GM10248 (cell line): Measurements from ENCODE around the gene WDHD1.
"Not testable (repeated sequence)": the region's sequence is repeated elsewhere in the genome, so short reads cannot be mapped to it uniquely, and the experiment has no call there.

ENCODE experiments used
- CTCF ChIA-PET: fragments of 300-600 bp; sonication (Branson Sonifier 250); formaldehyde crosslinking; extraction: SDS; loops from one replicate; lab custom pipeline; 2021; ENCODE audit warnings: antibody characterized with exemption; lab: Yijun Ruan, JAX
- POLR2A ChIA-PET: fragments of 350-650 bp; sonication (Branson Sonifier 250); formaldehyde crosslinking; extraction: SDS; loops from one replicate; lab custom pipeline; 2020; ENCODE audit warnings: antibody characterized with exemption; lab: Yijun Ruan, JAX
- DNase-seq: peaks from one replicate; pipeline ENCODE4 v3.0.0; 2012; ENCODE audit errors: extremely low spot score
- CTCF ChIP-seq: IDR thresholded peaks from 2 replicates; pipeline ENCODE4 v1.5.1; 2012; ENCODE audit warnings: mild to moderate bottlenecking, low read depth; ENCODE audit errors: extremely low read depth, missing control alignments, control extremely low read depth

WDHD1 gene

GRCh38 chr14:54899573-54899972, 127.3 kb downstream of the WDHD1 start:
- POLR2A ChIA-PET, result interaction anchor here (1.2 kb wide), 1 partner anchor 18 kb away, joined by 3 read pairs; no protein-coding TSS in a partner anchor
- no peak for TF ChIP-seq CTCF
- CTCF ChIA-PET, result interaction anchor here (1.0 to 2.6 kb wide), 4 partner anchors 11 to 335 kb away, joined by 3 to 13 read pairs (median 4); no protein-coding TSS in a partner anchor
- no peak for DNase-seq

GRCh38 chr14:54897809-54898555, 128.9 kb downstream of the WDHD1 start:
- CTCF ChIA-PET, result interaction anchor here (1.4 to 2.6 kb wide), 2 partner anchors 9 to 93 kb away, joined by 5 to 13 read pairs; no protein-coding TSS in a partner anchor

GRCh38 chr14:54895683-54896082, 131.2 kb downstream of the WDHD1 start:
- ChIA-PET POLR2A (interaction anchor here (0.5 kb wide), 1 partner anchor 34 kb away, joined by 4 read pairs; no protein-coding TSS in a partner anchor), CTCF (interaction anchor here (1.0 to 1.1 kb wide), 2 partner anchors 11 to 54 kb away, joined by 3 read pairs; no protein-coding TSS in a partner anchor)
- TF ChIP-seq CTCF, result no peak
- no peak for DNase-seq

More at GRCh38 chr14:54897809-54898555, 128.9 kb downstream of the WDHD1 start:
- DNase-seq, POLR2A ChIA-PET: not testable (repeated sequence)

- POLR2A ChIA-PET, result interaction anchor here (0.5 kb wide), 1 partner anchor 33 kb away, joined by 4 read pairs; no protein-coding TSS in a partner anchor
- no peak for DNase-seq
- TF ChIP-seq CTCF, result no peak
- CTCF ChIA-PET, result interaction anchor here (1.0 to 1.1 kb wide), 2 partner anchors 10 to 54 kb away, joined by 3 read pairs; no protein-coding TSS in a partner anchor
Observed at GRCh38 chr14:54894995-54895394, 131.9 kb downstream of the WDHD1 start.

- peak; percentile 68 for TF ChIP-seq CTCF
- ChIA-PET CTCF (interaction anchor here (1.1 to 4.5 kb wide), 8 partner anchors 8 to 120 kb away, joined by 3 to 21 read pairs (median 4); no protein-coding TSS in a partner anchor), POLR2A (no interaction called here)
- no peak for DNase-seq
Observed at GRCh38 chr14:54893151-54893760, 133.6 kb downstream of the WDHD1 start.

GRCh38 chr14:54891471-54892245, 135.2 kb downstream of the WDHD1 start:
- TF ChIP-seq CTCF, result no peak
- CTCF ChIA-PET, result interaction anchor here (0.9 to 4.5 kb wide), 4 partner anchors 9 to 31 kb away, joined by 3 to 21 read pairs (median 6); no protein-coding TSS in a partner anchor

More at GRCh38 chr14:54891471-54892245, 135.2 kb downstream of the WDHD1 start:
- no peak for DNase-seq
- POLR2A ChIA-PET, result no interaction called here
